ENCODE data around the gene CTAGE1.
A peak's percentile ranks its signal among the peaks of the same experiment; 100 is the strongest.

Gene CTAGE1

DNA sequence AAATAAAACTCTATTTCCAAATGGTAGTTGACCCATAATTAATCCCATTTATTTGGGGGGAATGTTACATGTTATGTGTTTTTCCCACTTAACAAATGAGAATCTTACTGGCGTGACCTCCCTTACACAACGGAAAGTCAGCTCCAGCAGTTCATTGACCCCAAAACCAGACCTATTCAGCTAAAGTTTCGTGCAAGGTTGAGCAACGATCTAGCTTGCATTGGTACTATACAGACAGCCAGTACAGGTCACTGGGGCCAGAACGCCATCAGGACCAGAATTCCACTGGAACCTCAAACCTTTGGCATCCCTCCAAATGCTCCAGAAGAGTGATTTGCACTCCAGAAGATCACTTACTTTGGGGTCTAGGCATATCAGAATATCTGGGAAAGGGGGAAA lies 6.8 kb upstream of the CTAGE1 start:
- TF ChIP-seq CTCF (IDR thresholded peaks at IDR 0.05; ENCODE audit: low read length, missing control alignments): no peak
- DNase-seq (ENCODE audit: low read depth): no peak
- H3K4me3 ChIP-seq (replicated peaks; ENCODE audit: low read depth, low read length): no peak overlapping the region

GRCh38 chr18:22423878-22424564 lies 6.3 kb upstream of the CTAGE1 start:
- no peak for DNase-seq (ENCODE audit: low read depth)
- no peak overlapping the region for H3K4me3 ChIP-seq (replicated peaks; ENCODE audit: low read depth, low read length)
- TF ChIP-seq CTCF (IDR thresholded peaks at IDR 0.05; ENCODE audit: low read length, missing control alignments): no peak

- H3K4me3 ChIP-seq (replicated peaks; ENCODE audit: low read depth, low read length): no peak overlapping the region
- no peak for TF ChIP-seq CTCF (IDR thresholded peaks at IDR 0.05; ENCODE audit: low read length, missing control alignments)
- peak; percentile 76 for DNase-seq (ENCODE audit: low read depth)
Measured at GRCh38 chr18:22422909-22423548, 5.3 kb upstream of the CTAGE1 start.

GRCh38 chr18:22420652-22421051 lies 2.9 kb upstream of the CTAGE1 start:
- no peak for TF ChIP-seq CTCF (IDR thresholded peaks at IDR 0.05; ENCODE audit: low read length, missing control alignments)
- H3K4me3 ChIP-seq (replicated peaks; ENCODE audit: low read depth, low read length): no peak overlapping the region
- DNase-seq (ENCODE audit: low read depth): no peak

- peak; percentile 64 for DNase-seq (ENCODE audit: low read depth)
- no peak for TF ChIP-seq CTCF (IDR thresholded peaks at IDR 0.05; ENCODE audit: low read length, missing control alignments)
- H3K4me3 ChIP-seq (replicated peaks; ENCODE audit: low read depth, low read length): no peak overlapping the region
Measured at GRCh38 chr18:22412176-22412911, 5.4 kb downstream of the CTAGE1 start.

DNA sequence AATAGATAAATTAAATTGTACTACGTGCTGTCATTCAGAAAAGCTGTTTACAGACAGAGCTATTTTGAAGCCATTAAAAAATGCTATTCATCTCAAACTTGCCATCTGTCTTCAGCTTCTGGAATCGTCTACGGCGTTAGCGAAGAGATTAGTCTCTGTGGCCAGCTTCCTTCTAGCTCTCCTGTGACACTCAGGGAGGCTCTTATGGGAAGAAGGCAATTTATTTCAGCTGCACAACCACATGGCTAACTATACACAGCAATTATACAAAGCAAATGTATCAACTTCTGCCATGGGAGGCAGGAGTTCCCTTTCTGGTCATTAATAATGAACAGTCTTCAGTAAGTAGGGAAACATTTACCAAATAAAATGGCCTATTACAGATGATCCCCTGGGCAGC lies 6.3 kb downstream of the CTAGE1 start:
- TF ChIP-seq CTCF (IDR thresholded peaks at IDR 0.05; ENCODE audit: low read length, missing control alignments): no peak
- no peak for DNase-seq (ENCODE audit: low read depth)
- H3K4me3 ChIP-seq (replicated peaks; ENCODE audit: low read depth, low read length): no peak overlapping the region
